CD4-positive, alpha-beta T cell treated with Interleukin-4 for 1 hour (primary cell): Measurements from ENCODE around the gene APIP.
"Not testable (repeated sequence)": the region's sequence is repeated elsewhere in the genome, so short reads cannot be mapped to it uniquely, and the experiment has no call there.

Experiments used
- DNase-seq, 2 donors: peaks; one replicate each; pipeline ENCODE4 v3.0.0-alpha.2; 2020 to 2022

APIP gene

DNA sequence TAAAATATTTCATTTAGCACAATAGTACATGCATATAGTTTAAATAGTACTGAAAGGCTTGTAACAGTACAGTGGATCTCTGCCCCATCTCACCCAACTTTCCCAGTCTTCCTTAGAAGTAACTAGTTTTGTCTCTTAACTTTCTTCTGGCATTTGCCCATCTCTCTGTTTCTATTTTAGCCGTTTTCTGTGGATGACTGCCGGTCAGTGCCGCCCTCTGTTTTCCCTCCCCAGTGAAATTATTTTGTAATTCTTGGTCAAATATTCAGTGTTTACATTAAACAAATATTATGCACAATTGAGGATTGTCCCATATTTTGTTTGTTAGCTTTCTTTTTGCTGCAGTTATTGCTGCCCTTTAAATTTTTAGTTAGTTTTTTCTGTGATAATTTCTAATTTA, 8.5 kb upstream of the APIP start:
- DNase-seq = no peak

DNA sequence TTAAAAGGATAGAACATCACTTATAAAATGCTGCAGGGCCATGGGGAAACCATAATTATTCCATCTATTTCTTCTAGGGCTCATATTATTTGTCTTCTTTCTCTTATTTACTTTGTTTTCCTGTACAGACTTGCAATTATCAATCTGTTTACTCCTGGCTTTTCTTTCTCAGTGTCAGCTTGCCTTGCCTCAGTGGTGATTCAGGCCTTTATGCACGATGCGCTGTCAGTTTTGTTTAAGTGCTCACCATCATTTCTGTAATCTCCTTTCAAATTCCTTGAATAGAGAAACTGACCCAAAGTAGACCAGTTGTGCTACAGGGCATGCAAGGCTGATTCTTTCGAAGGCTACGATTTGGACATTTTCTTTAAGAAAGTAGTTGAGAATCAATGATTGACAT, 5.0 kb upstream of the APIP start:
- DNase-seq = no peak

DNA sequence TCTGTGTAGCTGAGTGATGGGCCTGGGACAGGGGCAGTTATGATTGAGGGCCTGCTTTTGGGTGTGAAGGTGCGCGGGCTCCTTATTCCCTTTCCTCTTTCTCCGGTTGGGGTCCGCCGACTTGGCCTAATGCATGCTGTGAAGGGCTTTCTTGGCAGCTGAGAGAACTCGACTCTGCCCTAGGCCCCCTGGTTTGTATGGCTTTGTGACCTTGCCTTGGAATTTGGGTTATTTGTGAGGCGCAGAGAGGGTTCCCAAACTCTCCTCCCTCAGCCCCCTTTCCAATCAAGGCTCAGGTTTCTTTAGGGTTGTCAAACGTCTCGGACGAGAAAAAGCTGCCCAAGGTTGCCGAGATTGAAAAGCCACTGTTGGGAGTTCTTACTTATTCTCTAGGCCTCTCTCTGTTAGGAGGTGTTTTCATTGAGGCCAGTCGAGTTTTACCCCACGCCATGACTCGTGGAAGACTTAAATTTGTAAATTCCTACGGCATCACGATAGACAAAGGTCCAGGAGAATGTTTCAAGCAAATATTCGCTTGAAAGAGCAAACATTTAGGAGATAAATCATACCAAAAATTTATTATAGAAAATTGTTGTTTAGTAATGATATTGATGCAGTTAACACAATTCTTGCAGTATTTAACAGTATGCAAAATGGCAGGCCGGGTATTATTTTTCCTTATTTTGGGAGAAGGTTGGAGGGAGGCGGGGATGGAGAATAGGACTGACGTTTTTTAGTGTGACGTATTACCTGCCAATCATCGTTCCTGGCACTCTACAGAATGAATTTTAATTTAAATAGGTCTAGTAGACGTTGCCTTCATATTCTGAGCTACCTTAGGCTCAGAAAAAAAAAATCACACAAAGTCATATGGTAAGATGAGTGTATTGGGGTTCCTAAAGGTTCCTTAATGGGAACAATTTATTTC, 928 bp upstream of the APIP start:
- DNase-seq = no peak

DNA sequence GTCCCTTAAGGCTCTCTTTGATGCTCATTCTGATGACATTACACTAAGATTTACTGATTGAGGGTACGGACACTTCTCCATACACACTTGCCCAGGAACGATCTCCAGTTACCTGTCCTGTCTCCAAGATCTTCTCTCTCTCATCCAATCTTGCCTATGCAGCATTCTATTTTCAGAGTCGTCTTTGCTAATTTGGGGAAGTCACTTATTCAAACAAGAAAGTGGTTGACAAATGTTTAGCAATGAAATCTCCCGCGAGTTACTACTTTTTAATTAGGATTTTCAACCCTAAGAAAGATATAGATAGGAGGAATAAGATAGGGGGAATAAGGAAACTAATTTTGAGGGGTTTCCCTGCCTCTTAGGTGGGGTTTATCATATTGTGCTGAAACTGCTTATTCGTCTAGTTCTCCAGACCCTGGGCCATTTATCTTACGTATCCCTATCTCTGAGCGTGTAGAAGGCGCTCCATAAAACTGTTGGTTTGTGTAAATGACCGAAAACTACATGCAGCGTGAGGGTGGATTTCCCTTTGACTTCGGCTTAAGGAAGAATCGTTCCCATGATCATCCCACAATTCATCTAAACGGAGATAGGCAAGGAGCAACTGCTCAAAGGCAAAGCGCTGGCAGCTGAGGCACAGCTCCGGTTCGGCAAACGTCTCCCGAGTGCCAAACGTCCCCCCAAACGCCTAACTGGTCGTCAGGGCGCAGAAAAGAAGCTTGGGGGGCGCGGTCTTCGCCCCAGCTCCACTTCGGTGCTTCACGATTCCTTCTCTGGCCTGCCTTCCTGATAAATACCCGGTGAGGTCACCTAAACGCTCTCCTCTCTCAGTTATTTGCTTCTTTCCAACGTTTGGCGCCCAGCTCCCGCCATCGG, 804 bp downstream of the APIP start:
- DNase-seq = no peak

DNA sequence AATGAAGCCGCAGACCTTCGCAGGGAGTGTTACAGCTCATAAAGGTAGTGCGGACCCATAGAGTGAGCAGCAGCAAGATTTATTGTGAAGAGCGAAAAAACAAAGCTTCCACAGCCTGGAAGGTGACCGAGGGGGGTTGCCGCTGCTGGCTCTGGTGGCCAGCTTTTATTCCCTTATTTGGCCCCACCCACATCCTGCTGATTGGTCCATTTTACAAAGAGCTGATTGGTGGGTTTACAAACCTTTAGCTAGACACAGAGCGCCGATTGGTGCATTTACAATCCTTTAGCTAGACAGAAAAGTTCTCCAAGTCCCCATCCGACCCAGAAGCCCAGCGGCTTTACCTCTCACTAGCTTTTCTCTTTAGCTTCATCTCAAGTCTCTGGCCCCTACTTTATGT, 2.6 kb downstream of the APIP start:
- DNase-seq = not testable (repeated sequence)

DNA sequence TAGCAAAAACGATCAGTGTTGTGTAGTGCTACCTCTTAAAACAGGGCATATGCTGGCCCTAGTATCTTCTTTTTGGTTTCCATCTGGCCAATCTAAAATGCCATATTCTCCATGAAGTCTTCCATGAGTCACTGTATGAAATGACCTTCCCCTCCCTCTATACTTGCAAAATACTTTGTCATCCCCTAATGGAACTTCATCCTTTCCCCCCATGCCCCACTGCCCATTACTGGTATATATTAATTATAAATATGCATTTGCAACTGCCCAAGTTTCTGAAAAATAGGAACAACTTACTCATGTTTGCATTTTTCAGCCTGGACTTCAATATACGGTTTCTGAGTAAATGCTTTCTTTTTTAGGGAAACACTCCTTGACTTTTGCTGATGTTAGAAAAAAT, 4.5 kb downstream of the APIP start:
- DNase-seq = no peak

DNA sequence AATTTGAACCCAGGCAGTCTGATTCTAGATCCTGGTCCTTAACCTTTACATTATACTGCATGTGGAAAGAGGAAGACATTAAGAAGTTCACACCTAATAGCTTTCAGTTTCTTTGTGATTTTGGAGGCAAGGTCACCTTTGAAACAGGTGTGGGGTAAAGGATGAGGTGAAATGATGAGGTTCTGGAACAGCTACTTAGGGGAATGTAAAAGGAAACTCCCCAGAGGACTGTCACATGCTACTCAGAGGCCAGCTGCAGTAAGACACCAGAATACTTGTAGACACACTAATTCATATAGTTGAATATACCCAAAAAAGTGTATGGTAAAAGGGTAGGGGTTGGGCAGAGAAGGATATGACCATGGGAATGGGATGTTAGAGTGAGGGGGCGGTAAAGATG, 5.4 kb downstream of the APIP start:
- no peak for DNase-seq

DNA sequence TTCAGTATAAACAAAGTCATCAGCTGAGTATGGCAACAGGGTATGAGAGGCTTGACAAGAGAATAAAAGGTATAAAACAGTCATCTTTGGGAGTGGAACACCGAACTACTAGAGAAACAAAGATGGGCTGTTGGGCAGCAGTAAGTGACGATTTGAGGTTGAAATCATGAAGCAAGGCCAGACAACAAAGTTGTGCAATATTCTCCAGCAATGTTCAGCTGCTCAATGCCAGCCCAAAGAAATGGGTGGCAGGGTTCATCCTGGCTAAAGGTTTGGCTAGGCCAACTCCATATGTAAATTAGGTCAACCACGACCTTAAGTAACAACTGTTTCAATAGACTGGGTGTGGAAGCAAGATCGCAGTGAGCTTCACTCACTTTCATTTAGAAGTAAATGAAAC, 6.2 kb downstream of the APIP start:
- DNase-seq = no peak

DNA sequence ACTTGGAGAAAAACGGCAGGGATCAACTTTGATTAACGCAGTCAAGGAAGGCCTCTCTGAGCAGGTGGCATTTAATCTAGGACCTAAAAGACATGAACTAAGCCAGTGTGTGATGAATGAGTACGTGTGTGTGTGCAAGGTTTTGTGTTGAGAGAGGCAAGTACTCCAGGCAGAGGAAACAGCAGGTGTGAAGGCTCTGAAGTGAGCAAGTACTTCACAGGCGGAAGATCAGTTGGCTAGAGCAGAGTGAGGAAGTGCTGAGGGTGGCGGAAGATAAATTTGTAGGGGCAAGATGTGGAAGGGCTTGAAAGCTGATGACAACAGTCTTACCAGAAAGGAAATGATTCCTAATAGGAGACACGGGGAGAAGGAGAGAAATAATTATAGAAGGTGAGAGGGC, 6.8 kb downstream of the APIP start:
- DNase-seq = no peak

DNA sequence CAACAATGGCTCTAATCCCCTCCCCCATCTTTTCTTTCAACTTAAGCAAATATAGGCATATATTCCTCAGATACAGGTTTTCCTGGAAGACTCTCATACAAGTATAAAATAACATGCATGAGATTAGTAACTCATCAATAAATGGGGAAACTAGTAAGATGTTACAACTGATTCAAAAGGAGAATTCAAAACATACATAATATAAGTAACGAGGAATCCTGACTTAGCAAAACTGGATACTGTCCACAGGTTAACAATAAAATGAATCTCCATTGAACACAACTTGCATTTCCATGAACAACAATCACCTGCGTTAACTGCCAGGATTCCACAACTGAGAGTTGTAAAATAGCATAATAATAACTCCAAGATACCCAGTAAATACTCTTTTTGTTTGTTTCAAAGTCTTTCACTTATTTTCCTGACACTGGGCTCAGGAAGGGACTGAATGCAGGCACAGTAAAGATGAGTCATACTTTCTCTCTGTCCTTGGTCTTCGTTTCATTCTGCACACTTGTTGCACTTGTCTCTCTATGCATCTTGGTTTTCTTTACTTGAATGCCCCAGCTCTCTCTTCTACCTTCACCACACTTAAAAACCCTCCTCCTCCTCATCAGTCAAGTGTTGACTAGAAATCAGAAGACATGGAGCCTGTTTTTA, 8.1 kb downstream of the APIP start:
- no peak for DNase-seq

DNA sequence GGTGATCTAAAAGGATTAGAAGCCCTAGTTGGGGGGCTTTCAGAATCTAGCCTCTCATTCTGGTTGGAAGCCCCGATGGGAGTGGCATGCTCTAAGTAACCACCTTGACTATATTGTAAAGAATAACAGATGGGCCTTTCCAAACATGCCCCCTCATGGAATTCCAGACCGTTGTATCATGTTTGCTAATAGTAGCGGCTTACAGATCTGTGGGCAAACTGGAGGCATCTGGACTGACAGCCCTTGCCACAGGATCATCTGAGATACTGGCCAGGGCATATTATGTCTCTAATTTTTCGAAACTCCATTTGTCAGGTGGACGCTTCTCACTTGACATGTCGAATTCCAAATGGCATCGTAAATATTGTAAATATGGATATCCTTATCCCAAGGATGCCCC, 10.5 kb downstream of the APIP start:
- no peak for DNase-seq

DNA sequence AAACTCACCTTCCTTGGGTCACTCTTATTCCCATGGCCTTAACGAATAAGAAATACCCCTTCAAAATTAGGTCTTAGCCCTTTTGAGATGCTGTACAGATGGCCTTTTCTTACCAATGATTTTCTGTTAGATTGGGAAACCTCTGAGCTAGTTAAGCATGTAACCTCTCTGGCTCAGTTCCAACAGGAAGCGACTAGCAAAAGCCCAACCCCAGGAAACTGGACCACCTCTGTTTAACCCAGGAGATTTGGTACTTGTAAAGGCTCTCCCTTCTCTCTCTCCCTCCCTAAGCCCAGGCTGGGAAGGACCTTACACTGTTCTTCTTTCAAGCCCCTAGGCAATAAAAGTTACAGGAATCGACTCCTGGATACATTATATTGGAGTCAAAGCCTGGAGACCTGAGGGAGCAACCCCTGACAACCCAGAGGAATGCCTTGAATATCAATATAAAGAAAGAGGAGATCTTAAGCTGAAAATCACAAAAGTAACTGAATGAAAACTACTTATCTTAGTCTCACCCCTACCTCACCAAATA, 11.7 kb downstream of the APIP start:
- no peak for DNase-seq

DNA sequence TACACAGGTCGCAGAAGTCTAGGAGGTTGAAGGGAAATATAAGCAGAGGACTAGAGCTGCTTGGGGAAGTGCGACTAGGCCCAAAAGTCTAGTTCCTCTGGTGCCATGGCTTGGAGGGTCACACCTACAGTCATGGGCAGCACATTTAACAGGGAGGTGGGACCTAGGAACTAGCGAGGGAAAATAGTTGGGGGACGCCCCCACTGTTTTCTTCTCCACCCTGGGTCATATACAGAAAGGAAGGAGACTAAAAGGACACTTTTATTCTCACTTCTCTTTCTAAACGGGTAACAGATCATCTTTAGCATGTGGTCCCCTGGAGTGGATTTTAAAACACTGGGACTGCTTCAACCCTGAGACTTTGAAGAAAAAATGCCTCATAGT, 16.6 kb downstream of the APIP start:
- no peak for DNase-seq

DNA sequence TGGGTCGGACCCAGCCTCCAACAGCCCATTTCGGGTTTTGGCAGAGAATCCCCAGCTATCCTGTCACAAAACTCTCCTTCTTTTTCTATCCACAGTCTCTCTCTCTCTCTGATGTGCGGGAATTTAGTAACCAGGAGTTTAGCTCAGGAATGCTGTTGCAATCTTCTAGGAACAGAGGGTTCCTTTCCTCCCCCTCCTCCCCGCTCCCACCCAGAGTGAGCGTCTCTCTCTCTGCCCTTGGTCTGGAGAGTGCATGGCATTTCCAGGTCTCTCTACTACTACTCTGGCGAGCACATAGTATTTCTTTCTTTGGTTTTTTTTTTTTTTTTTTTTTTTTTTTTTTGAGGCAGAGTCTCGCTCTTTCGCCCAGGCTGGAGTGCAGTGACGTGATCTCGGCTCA, 17.7 kb downstream of the APIP start:
- DNase-seq = no peak

DNA sequence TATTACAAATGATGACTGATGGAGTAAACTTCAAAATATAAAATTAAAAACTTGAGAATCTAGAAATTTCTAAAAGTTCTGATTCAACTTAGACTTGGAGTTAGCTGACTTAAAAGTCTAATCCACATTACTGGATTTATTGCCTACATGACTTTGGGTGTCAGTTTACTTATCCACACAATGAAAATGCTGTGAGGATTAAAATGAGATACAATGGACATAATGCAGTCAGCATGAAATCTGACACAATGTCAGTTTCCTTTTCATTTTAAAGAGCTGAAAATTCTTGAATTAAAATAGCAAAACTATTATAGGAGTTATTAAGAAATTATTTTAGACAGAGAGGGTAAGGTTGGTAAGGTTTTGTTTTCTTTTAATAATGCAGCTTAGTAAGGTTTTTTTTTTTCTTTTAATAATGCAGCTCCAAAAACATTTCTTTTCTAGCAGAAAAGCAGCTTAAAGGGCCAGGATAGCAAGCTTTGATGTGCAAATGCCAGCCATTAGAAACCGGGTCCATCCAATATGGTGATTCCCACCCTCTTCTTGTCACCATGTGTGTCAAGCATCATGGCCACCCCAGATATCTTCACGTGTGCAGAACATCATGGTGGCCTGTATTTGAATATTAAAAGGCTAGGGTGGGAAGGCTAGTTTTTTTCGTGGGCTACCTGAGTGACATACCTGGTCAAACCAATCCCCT, 18.9 kb downstream of the APIP start:
- no peak for DNase-seq

DNA sequence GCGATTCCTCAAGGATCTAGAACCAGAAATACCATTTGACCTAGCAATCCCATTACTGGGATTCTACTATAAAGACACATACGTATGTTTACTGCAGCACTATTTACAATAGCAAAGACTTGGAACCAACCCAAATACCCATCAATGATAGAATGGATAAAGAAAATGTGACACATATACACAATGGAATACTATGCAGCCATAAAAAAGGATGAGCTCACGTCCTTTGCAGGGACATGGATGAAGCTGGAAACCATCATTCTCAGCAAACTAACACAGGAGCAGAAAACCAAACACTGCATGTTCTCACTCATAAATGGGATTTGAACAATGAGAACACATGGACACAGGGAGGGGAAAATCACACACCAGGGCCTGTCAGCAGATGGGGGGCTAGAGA, 20.0 kb downstream of the APIP start:
- not testable (repeated sequence) for DNase-seq

DNA sequence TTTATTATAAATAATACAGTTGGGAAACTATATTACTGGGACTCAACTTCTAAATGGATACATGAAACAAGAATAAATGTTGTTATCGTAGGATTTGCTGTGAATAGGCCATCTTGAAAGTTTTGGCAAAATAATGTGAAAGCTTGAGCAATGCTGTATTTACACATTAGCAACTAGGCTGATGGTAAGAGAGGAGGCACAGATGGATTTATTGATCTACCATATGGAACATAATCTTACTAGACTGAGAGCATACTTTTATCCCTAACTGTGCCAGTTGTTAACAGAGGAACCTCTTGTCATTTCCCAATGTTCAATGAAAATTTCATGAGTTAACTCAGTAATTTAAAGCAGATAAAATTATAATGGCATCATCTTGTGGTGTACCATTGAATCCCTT, 22.8 kb downstream of the APIP start:
- no peak for DNase-seq

DNA sequence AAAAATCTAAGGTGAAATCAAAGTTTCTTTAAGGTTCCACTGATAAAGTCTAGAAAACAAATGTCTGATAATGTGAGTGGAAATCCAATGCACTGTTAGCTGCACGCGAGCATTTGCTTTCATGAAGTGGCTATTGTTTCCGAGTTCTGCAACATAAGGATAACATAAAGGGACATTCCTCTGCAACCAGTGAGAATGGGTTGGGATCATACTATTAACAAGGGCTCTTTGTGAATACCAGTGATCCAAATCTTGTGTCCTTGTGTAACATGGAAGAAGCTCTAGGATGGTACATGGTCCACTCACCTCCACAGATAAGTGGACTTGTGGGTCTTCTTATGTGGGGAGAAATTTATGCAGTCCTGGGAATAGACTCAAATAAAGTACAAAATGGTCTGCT, 24.6 kb downstream of the APIP start:
- DNase-seq = no peak

DNA sequence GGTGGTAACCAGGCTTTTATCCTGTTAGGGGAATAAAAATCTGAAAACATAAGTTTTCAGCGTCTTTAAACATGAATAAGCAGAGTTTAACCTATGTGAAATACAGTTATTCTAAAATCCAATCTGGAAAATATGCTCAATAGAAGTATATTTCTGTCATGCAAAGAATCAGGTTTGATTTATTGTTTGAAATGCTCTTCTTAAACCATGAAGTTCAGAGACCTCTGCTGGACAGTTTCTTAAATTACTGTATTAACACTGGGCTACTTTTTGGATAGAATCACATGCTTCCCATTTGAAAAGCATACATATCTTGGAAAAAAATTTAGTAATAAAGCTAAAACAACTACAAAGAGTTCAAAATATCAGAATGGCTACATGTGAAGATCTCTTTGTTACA, 25.4 kb downstream of the APIP start:
- DNase-seq = peak in 1 of 2 donors; percentile 33

DNA sequence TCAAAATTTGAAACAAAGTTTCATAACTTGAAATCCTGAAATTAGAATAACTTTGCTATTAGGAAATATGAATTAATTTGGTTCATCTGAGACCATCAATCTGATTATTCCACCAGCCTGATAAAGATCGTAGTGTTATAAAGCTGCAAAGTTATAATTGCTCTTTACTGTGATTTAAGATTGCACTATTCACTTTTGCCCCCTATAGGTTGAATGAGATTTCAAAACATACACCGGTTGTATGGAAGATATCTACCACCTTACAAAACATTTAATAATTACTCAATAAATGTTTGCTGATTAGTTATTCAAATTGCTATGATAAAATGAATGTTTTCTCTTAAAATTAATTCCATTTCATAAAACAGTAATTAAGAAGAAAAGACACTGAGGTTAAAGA, 26.1 kb downstream of the APIP start:
- no peak for DNase-seq

DNA sequence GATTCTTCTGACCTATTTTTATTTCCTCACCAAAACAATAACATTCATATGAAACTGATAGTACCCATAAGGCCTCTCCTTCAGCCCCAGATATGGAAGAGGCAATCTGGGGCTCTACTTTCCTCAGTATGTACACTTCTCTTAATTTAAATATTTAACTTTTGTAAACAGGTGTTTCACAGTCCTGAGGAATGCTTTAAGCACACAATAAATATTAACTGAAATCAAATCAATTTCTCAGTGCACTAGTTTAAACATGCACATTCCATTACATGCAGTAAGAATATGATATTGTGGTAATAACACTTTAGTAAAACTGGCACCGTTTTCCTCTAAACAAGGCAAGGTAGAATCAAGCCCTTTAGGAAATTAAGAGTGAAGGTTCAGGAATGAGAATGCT, 28.9 kb downstream of the APIP start:
- no peak for DNase-seq

DNA sequence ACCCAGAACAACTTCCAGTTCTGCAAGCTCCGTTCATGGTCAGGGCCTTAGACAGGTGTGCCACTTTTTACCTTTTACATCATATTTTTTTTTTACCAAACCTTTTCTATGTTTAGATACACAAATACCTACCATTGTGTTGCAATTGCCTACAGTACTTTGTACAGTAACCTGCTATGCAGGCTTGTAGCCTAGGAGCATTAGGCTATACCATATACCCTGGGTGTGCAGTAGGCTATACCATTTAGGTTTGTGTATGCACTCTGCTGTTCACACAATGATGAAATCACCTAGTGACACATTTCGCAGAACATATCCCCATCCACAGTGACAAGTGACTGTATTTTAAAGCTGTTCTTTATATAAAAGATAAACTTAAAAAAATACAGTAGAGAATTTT, 29.6 kb downstream of the APIP start:
- no peak for DNase-seq

DNA sequence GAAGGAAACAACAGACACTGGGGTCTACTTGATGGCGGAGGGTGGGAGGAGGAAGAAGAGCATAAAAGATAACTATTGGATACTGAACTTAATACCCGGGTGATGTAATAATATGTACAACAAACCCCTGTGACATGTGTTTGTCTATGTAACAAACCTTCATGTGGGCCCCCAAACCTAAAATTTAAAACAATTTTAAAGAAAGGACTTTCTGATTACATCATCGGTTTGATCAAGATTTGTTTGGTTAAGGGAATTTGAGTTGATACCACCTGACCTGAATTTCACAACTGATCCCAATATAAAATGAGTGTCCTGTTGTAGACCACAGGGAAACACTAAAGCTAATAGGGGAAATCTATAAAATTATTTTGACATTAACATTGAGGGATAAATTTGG, 34.3 kb downstream of the APIP start:
- DNase-seq = no peak
